22Rv1 (cell line): ENCODE data around the gene CUL7.

ENCODE experiments used
- CTCF ChIP-seq: fragments of 450-650 bp; IDR thresholded peaks from 2 replicates; pipeline ENCODE4 v1.5.1; 2017; ENCODE audit warnings: mild to moderate bottlenecking
- ZFX ChIP-seq: fragments of 450-650 bp; IDR thresholded peaks from 2 replicates; pipeline ENCODE4 v1.6.1; 2017; ENCODE audit warnings: antibody characterized with exemption, borderline replicate concordance

- TF ChIP-seq CTCF (no peak), ZFX (no peak)
Observed at GRCh38 chr6:43093436-43094289, 40.0 kb upstream of the CUL7 start.
